ENCODE results near the gene ADAMTS5.

The ADAMTS5 gene

GRCh38 chr21:26939601-26940111, 27.2 kb downstream of the ADAMTS5 start:
- Histone ChIP-seq H3K9me3 (no peaks in the 10 kb centered on the region), H3K4me1 (peaks cover 6% of the 10 kb centered on the region), H3K27me3 (ENCODE audit: low read depth) (no peaks in the 10 kb centered on the region), H3K4me3 (no peak overlapping the region), H3K36me3 (replicated peaks) (no peaks in the 10 kb centered on the region)
- in situ Hi-C loops (cut with MboI; ENCODE audit: low sequenced_read_pairs) = no loop called here
- DNase-seq (ENCODE audit: low spot score in 2 of 2) = no peak

GRCh38 chr21:26936641-26937040, 30.2 kb downstream of the ADAMTS5 start:
- Histone ChIP-seq H3K9me3 (no peaks in the 10 kb centered on the region), H3K36me3 (replicated peaks) (no peaks in the 10 kb centered on the region), H3K4me1 (peaks cover 6% of the 10 kb centered on the region), H3K4me3 (no peak overlapping the region), H3K27me3 (ENCODE audit: low read depth) (no peaks in the 10 kb centered on the region)
- DNase-seq (ENCODE audit: low spot score in 2 of 2) = no peak
- in situ Hi-C loops (cut with MboI; ENCODE audit: low sequenced_read_pairs) = no loop called here

- Histone ChIP-seq H3K4me3 (no peak overlapping the region), H3K36me3 (replicated peaks) (no peaks in the 10 kb centered on the region), H3K27me3 (ENCODE audit: low read depth) (no peaks in the 10 kb centered on the region), H3K4me1 (peaks cover 6% of the 10 kb centered on the region), H3K9me3 (no peaks in the 10 kb centered on the region)
- in situ Hi-C loops (cut with MboI; ENCODE audit: low sequenced_read_pairs) = no loop called here
- DNase-seq (ENCODE audit: low spot score in 2 of 2) = no peak
Measured at GRCh38 chr21:26935977-26936376, 30.9 kb downstream of the ADAMTS5 start.

DNA sequence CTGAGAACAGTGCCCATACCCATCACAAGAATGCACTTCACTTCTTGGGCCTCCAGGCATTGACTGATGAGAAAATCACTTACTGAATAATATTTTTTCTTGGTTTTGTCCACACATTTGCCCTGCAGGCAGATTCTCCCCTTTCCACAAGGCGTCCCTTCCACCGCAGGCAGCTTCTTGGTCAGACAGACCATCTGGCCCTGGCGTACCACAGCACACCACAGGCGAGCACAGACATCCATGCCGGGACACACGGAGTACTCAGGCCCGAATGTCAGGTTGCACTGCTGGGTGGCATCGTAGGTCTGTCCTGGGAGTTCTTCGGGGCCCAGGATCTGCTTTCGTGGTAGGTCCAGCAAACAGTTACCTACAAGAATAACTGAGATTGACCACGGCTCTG, 32.5 kb downstream of the ADAMTS5 start:
- Histone ChIP-seq H3K27me3 (ENCODE audit: low read depth) (no peaks in the 10 kb centered on the region), H3K4me1 (peaks cover 7% of the 10 kb centered on the region; the same call in 1 of the 2 replicates), H3K4me3 (no peak overlapping the region), H3K36me3 (replicated peaks) (no peaks in the 10 kb centered on the region), H3K9me3 (no peaks in the 10 kb centered on the region)
- in situ Hi-C loops (cut with MboI; ENCODE audit: low sequenced_read_pairs) = no loop called here
- no peak for DNase-seq (ENCODE audit: low spot score in 2 of 2)

- no peak for DNase-seq (ENCODE audit: low spot score in 2 of 2)
Measured at GRCh38 chr21:26933448-26933847, 33.4 kb downstream of the ADAMTS5 start.

GRCh38 chr21:26925636-26926035, 41.3 kb downstream of the ADAMTS5 start:
- no peaks in the 10 kb centered on the region for H3K9me3 ChIP-seq

More at GRCh38 chr21:26933448-26933847, 33.4 kb downstream of the ADAMTS5 start:
- Histone ChIP-seq H3K27me3 (ENCODE audit: low read depth) (no peaks in the 10 kb centered on the region), H3K4me3 (no peak overlapping the region), H3K4me1 (peaks cover 7% of the 10 kb centered on the region; the same call in 1 of the 2 replicates), H3K36me3 (replicated peaks) (no peaks in the 10 kb centered on the region), H3K9me3 (no peaks in the 10 kb centered on the region)
- in situ Hi-C loops (cut with MboI; ENCODE audit: low sequenced_read_pairs) = no loop called here

DNA sequence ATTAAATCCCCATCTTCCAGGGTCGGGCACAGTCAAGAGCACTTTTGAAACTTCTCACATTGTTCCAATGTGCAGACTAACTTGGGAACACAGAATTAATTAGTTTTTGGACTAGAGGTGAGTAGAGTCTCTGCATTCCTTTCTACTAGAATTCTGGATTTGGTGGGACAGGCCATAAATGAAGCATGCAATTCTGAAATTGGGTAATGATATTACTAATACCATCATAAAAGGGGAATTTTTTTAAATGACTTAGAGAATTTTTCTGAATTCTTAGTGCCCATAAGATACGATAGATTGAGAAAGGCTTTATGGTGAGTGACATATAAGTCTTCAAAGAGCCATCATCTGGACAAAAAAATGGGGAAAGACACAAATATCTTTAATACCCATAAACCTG, 41.8 kb downstream of the ADAMTS5 start:
- Histone ChIP-seq H3K27me3 (ENCODE audit: low read depth) (no peaks in the 10 kb centered on the region; the same call in 1 of the 2 replicates), H3K4me3 (no peak overlapping the region), H3K36me3 (replicated peaks) (no peaks in the 10 kb centered on the region), H3K4me1 (peaks cover 9% of the 10 kb centered on the region), H3K9me3 (no peaks in the 10 kb centered on the region)
- no peak for DNase-seq (ENCODE audit: low spot score in 2 of 2)
- in situ Hi-C loops (cut with MboI; ENCODE audit: low sequenced_read_pairs) = no loop called here

More at GRCh38 chr21:26925636-26926035, 41.3 kb downstream of the ADAMTS5 start:
- Histone ChIP-seq H3K27me3 (ENCODE audit: low read depth) (no peaks in the 10 kb centered on the region; the same call in 1 of the 2 replicates), H3K4me3 (no peak overlapping the region), H3K4me1 (peaks cover 12% of the 10 kb centered on the region), H3K36me3 (replicated peaks) (no peaks in the 10 kb centered on the region)
- DNase-seq (ENCODE audit: low spot score in 2 of 2) = no peak
- in situ Hi-C loops (cut with MboI; ENCODE audit: low sequenced_read_pairs) = no loop called here

GRCh38 chr21:26923986-26924385, 42.9 kb downstream of the ADAMTS5 start:
- no peaks in the 10 kb centered on the region for H3K9me3 ChIP-seq
- H3K4me3 ChIP-seq = no peak overlapping the region
- DNase-seq (ENCODE audit: low spot score in 2 of 2) = no peak
- H3K36me3 ChIP-seq (replicated peaks) = no peaks in the 10 kb centered on the region
- peaks cover 8% of the 10 kb centered on the region for H3K4me1 ChIP-seq
- in situ Hi-C loops (cut with MboI; ENCODE audit: low sequenced_read_pairs) = no loop called here
- no peaks in the 10 kb centered on the region; the same call in 1 of the 2 replicates for H3K27me3 ChIP-seq (ENCODE audit: low read depth)

DNA sequence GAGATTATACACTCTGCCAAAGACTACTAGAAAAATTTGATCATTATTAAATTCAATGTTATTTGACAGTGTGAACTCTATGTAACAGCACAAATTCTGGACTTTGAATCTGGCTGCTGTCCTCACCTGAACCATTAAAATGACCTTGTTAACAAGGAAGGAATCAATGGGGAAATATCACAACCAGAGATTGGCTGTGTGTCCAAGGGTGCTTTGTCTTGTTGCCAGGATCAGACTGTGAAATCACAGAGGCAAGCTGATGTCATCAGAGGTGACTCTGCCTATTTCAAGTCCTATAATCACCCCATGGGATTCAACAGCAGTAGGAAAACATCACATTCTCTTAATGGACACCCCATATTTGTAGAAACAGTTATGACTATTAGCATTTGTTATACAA, 46.8 kb downstream of the ADAMTS5 start:
- Histone ChIP-seq H3K36me3 (replicated peaks) (no peaks in the 10 kb centered on the region), H3K4me1 (no peaks in the 10 kb centered on the region; the same call in none of the 2 replicates), H3K27me3 (ENCODE audit: low read depth) (no peaks in the 10 kb centered on the region; the same call in 1 of the 2 replicates), H3K4me3 (no peak overlapping the region), H3K9me3 (no peaks in the 10 kb centered on the region)
- in situ Hi-C loops (cut with MboI; ENCODE audit: low sequenced_read_pairs) = no loop called here
- DNase-seq (ENCODE audit: low spot score in 2 of 2) = no peak

GRCh38 chr21:26918323-26919079, 48.4 kb downstream of the ADAMTS5 start:
- no peak for DNase-seq (ENCODE audit: low spot score in 2 of 2)
- no peaks in the 10 kb centered on the region; the same call in 1 of the 2 replicates for H3K4me1 ChIP-seq
- H3K36me3 ChIP-seq (replicated peaks) = no peaks in the 10 kb centered on the region
- no peaks in the 10 kb centered on the region; the same call in 1 of the 2 replicates for H3K9me3 ChIP-seq
- H3K4me3 ChIP-seq = no peak overlapping the region
- no peaks in the 10 kb centered on the region; the same call in 1 of the 2 replicates for H3K27me3 ChIP-seq (ENCODE audit: low read depth)
- in situ Hi-C loops (cut with MboI; ENCODE audit: low sequenced_read_pairs) = no loop called here

DNA sequence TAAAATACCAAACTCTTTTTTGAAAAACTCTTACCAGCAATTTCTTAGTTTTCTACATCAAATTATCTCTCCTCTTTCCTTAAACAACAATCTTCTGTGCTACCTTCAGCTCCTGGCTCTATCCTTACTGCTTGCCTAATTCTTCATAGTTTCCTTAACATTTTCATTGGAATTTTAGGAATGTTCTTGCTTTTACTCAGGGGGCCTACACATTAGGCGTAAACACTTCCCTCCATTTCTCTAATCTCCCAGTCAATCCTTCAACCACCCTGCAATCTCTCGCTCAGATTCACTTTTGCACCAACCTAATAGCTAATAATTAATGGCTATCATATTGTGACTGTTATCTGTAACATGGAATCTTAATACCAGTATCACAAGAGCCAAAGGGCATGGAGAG, 50.1 kb downstream of the ADAMTS5 start:
- no peaks in the 10 kb centered on the region for H3K36me3 ChIP-seq (replicated peaks)
- DNase-seq (ENCODE audit: low spot score in 2 of 2) = no peak
- no peak overlapping the region for H3K4me3 ChIP-seq
- in situ Hi-C loops (cut with MboI; ENCODE audit: low sequenced_read_pairs) = no loop called here
- peaks cover 12% of the 10 kb centered on the region for H3K4me1 ChIP-seq
- peaks cover 2% of the 10 kb centered on the region; the same call in 1 of the 2 replicates for H3K9me3 ChIP-seq
- H3K27me3 ChIP-seq (ENCODE audit: low read depth) = no peaks in the 10 kb centered on the region; the same call in 1 of the 2 replicates

DNA sequence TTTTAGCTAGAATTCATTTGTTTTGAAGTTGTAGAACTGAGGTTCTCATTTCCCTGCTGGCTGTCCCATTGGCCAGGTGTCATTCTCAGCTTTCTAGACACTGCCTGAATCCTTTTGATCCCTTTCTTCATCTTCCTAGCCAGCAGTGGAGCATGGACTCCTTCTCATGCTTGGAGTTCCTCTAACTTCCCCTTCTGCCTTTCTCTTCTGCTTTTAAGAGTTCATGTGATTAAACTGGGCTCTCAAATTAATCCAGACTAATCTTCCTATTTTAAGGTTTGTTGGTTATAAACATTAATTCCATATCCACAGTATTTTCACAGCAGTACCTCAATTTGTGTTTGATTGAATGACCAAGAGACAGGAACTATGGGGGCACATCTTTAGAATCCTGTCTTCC, 52.3 kb downstream of the ADAMTS5 start:
- Histone ChIP-seq H3K9me3 (peaks cover 2% of the 10 kb centered on the region; the same call in 1 of the 2 replicates), H3K36me3 (replicated peaks) (no peaks in the 10 kb centered on the region), H3K4me3 (no peak overlapping the region), H3K4me1 (peaks cover 30% of the 10 kb centered on the region), H3K27me3 (ENCODE audit: low read depth) (no peaks in the 10 kb centered on the region)
- no peak for DNase-seq (ENCODE audit: low spot score in 2 of 2)
- in situ Hi-C loops (cut with MboI; ENCODE audit: low sequenced_read_pairs) = no loop called here

DNA sequence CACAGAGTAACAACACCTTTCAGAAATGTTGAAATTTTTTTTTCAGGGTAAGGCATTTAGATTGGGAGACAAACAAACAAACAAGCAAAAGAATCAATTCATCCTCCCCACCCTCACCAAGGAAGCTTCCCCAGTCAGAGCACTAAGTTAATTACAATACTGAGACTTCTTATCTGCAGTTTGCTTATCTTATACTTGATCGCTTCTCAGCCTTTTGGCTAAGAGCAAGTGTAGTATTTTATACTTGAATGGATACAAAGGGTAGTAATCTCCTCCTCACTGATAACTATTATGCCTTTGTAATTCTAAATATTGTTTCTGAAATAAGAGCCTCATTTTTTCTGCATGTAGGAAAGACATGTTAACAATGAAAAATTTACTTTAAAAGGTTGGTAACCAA, 54.4 kb downstream of the ADAMTS5 start:
- in situ Hi-C loops (cut with MboI; ENCODE audit: low sequenced_read_pairs) = no loop called here
- DNase-seq (ENCODE audit: low spot score in 2 of 2) = peak in 1 of 2 experiments; percentile 52
- H3K4me3 ChIP-seq = no peak overlapping the region

DNA sequence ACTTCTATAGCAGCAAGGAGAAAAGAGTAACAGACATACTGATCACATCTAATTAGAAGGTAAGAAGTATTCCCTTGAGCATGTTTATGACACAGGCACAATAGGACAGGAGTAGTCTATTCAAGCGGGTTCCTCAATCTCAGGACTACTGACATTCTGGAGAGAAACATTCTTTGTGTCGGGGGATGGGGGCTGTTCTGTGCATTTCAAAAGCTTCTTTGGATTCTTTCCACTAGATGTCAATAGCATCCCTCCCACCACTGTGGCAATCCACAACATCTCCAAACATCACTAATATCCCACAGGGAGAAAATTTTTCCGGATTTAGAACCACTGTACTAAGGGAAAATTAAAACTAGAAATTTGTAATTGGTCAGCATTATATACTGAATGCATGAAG, 56.9 kb downstream of the ADAMTS5 start:
- no peaks in the 10 kb centered on the region for H3K36me3 ChIP-seq (replicated peaks)
- peaks cover 2% of the 10 kb centered on the region; the same call in 1 of the 2 replicates for H3K9me3 ChIP-seq
- H3K4me3 ChIP-seq = no peak overlapping the region
- H3K27me3 ChIP-seq (ENCODE audit: low read depth) = no peaks in the 10 kb centered on the region
- H3K4me1 ChIP-seq = peaks cover 32% of the 10 kb centered on the region
- in situ Hi-C loops (cut with MboI; ENCODE audit: low sequenced_read_pairs) = no loop called here
- DNase-seq (ENCODE audit: low spot score in 2 of 2) = peak; percentile 78 to 88

More for the DNA sequence above, 54.4 kb downstream of the ADAMTS5 start:
- Histone ChIP-seq H3K27me3 (ENCODE audit: low read depth) (no peaks in the 10 kb centered on the region), H3K9me3 (peaks cover 2% of the 10 kb centered on the region; the same call in 1 of the 2 replicates), H3K4me1 (peaks cover 32% of the 10 kb centered on the region), H3K36me3 (replicated peaks) (no peaks in the 10 kb centered on the region)
